Activated T-helper 1 cell treated with Interleukin-2 at 50 U/mL for 16 hours (primary cell): ENCODE data around the gene DIP2C.

ENCODE experiments used
- DNase-seq: peaks from one replicate; pipeline ENCODE4 v3.0.0-alpha.2; 2020; ENCODE audit warnings: low read depth

Gene DIP2C

GRCh38 chr10:224571-224970 is 464.9 kb downstream of the DIP2C start:
- no peak for DNase-seq
